Measurements from ENCODE around the gene CFAP73.

GRCh38 chr12:113109872-113110599, 39.5 kb upstream of the CFAP73 start:
- no peak for TF ChIP-seq CTCF (IDR thresholded peaks at IDR 0.05)
- no peak for TF ChIP-seq POLR2A (IDR thresholded peaks at IDR 0.05)
- no peak for TF ChIP-seq POLR2AphosphoS5 (IDR thresholded peaks at IDR 0.05)
